Right renal pelvis (tissue), 4 donors: ENCODE data around the gene RPE. TPM values are rescaled to one million over a fixed set of nuclear protein-coding genes. Genes with fewer than 3 reads are reported as not detected.

ENCODE experiments used
- polyA plus RNA-seq, 4 donors: library from polyadenylated mRNA; unstranded; fragments of 120-200 nt; gene quantifications; one replicate each; pipeline ENCODE4 v1.2.1, GENCODE V29; 2013; ENCODE audit not compliant: insufficient read length in 4 of 4

Gene RPE
- polyA plus RNA-seq, 4 donors, result 57.0 to 68.8 (median 66.6) TPM

Other genes with a start within 250 kb of the RPE start
- 1 to 10 TPM; 1.3 to 1.8 (median 1.5) TPM for gene UNC80, start 230.8 kb upstream of the RPE start, polyA plus RNA-seq
- 10 to 100 TPM; 43.7 to 61.6 (median 56.7) TPM for gene KANSL1L, start 168.8 kb downstream of the RPE start, polyA plus RNA-seq
- gene ACADL, start 222.8 kb downstream of the RPE start, polyA plus RNA-seq, result 10 to 100 TPM; 18.4 to 23.2 (median 19.0) TPM